Stimulated activated CD4-positive, alpha-beta T cell treated with anti-CD3 and anti-CD28 coated beads, Interleukin-2, amount 100 ng/mL, for 48 hours (primary cell): ENCODE results near the gene PAIP2B.
"Not testable (repeated sequence)": the region's sequence is repeated elsewhere in the genome, so short reads cannot be mapped to it uniquely, and the experiment has no call there.

ENCODE experiments used
- DNase-seq, 2 donors: peaks; one replicate each; pipeline ENCODE4 v3.0.0-alpha.2; 2020

The PAIP2B gene

DNA sequence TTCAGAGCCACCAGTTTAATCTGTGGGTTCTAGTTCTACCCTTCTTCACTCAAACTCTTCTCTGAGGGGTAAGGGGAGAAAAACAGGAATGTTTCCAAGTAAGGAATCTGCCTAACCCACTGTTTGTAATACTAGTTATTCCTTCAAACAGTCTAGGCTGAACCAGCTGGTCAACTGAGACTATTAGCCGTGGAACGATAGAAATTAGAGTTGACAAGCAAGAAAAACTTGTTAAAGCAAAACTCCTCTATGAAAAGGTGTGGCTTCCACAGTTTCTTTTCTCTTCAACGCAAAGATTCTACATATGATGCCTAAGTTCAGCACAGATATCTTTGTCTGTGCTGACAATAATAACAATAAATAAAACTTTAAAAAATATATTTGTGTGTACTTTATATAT is 11.5 kb downstream of the PAIP2B start:
- no peak for DNase-seq

- no peak for DNase-seq
Observed at GRCh38 chr2:71212336-71212735, 14.6 kb downstream of the PAIP2B start.

DNA sequence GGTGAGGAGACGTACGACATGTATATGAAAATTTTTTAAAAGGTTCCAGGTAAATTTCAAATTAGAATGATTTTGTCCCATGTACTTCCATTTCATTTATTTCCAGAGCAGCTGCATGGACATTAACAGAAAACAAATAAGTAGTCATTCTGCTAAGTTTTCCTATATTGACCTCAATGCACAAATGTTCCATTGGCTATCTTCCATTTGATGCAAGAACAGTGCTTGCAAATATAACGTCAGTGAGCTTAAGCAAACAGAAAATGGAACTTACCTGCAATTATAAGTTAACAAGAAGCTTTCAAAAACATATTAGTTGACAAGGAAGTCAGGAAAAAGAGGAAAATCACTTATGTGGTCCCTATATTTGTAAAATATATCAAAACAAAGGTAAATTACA is 16.6 kb downstream of the PAIP2B start:
- no peak for DNase-seq

GRCh38 chr2:71208756-71209155 is 18.1 kb downstream of the PAIP2B start:
- no peak for DNase-seq

GRCh38 chr2:71207601-71208000 is 19.3 kb downstream of the PAIP2B start:
- no peak for DNase-seq

GRCh38 chr2:71206271-71206670 is 20.6 kb downstream of the PAIP2B start:
- no peak for DNase-seq

- DNase-seq = no peak
Observed at GRCh38 chr2:71191570-71191943, 35.3 kb downstream of the PAIP2B start.

DNA sequence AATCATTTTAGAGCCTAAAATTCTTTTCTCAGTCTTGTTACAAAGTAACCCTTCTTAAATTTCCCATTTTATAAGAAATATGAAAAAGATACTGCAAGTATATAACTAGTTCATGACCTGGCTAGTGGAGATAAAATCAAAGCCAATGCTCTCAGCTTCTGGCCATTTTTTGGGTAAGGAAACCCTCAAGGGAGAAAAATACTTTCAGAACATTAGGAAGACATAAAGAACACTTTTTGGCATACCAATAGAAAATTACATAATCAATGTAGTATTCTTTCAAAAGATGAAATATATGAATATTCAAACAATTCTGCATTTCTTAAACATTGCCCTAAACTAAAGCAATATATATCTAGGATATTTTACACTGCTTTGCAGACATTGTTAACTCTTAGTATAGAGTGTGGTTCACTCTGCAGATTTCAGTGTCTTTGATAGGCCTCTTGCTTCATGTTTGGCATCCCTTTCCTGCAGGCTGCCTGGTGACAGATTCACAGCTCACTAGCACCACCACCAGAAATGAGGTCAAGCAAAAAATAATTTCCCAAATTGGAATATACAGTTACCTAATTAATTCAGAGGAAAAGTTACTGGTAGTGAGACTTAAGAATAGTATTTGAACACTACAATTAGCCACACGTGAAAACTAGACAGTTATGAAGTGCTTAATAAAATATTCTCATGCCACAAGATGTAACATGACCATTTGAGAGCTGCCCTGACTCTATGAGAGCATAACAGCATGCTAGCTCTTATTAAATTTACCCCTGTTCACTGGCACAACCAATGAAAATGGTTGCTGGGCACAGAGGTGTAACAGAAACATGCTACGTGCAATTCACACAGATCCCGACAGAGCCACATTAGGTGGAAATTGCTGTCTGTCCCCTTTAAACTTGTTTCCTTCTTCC is 36.0 kb downstream of the PAIP2B start:
- DNase-seq = no peak

DNA sequence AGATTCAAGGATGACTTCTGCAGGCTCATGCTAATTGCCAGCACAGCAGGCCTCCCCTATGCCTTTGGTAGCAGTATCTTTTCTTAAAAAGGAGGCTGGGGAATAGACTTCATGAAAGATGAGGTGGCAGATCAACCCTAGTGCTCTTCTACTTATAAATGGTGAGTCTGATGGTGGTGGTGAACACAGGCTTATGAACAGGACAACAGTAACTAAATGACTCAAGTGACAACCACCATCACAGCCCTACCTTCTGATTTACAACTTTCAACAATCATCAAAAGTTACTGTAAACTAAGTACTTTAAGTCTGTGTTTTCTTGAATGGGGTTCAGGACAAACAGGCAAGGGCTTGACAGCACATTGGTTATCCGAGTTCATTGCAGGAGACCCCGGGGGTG is 39.3 kb downstream of the PAIP2B start:
- DNase-seq = no peak

DNA sequence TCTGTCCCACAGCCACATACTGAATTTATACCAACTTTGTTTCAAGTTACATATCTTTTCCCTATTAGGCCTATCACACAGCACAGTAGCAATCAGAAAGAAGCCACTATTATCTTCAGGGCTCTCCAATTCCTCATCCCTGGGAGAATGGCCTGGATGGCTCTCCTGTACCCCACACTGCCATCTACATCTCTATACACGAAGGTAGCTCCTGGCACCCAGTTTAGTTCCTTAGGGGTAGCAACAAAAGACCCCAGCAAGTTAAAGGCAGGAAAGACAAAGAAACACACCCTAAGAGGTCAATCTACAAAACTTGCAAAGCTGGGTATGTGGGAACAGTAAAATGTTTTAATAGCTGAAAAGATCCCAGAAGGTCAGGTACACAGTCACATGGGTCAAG is 39.9 kb downstream of the PAIP2B start:
- no peak for DNase-seq

DNA sequence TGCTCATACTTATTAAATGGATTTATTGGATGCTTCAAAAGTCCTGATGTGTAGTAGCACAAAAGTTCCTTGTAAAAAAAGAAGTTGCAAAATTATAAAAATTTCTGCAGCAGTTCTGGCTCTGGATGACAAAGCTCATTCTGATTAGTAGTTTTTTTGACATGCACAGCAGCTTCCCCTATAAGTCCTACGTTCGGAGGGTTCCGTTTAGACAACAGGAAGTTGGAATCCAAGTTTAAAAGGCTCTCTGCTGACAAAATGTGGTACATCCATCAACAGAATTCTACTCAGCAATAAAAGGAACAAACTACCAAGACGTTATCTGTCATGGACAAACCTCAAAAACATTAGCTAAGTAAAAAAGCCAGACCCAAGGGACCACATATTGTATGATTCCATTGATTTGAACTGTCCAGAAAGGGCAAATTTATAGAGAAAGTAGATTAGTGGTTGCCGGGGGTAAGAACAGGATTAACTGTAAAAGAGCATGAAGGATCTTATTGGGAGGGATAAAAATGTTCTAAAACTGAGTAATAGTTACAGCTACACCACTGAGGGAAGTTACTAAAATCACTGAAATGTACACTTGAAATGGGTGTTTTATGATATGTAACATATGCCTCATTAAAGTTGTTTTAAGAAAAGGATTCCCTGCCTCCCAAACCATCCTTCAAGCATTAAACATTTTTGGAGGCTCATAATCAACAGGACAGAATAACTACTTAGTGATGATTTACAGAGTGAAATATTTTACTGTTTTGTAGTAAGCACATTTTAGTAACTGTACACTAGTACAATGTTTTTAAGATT is 43.4 kb downstream of the PAIP2B start:
- DNase-seq = not testable (repeated sequence)

- no peak for DNase-seq
Observed at GRCh38 chr2:71181316-71181715, 45.6 kb downstream of the PAIP2B start.

DNA sequence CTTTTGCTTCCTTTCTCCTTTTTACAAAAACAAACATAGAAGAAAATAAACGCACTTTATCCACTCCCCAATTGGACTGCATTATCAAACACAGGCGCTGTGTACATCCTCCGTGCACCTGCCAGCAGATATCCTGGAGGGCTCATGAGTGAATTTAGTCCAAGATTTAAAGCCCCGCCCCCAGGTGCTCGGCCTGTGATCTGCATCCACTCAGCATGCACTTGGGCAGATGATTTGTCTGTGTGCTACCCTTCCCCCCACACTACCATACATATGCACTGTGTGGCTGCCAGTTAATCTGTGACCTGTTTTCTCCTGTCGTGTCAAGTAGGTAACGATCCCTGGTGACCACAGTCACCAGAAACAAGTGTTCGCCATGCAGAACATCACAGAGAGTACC is 48.1 kb downstream of the PAIP2B start:
- not testable (repeated sequence) for DNase-seq

DNA sequence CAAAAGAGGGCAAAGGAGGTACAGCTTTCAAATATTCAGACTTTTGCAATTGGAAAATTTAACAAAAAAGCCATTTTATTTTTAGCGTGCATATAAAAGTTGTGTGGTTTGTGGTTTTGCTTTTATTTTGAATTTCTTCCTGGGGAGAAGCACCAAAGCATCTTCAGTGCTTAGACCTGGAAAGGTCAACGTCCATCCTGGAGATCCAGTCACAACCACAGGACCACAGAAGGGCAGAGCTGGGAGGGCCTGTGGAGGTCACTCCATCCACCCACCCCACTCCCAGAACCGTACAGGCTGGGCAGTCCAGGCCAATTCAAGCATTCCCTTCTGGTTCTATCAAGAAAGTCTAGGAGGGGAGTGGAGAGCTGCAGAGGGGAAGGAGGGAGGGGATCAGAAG is 52.7 kb downstream of the PAIP2B start:
- no peak for DNase-seq

DNA sequence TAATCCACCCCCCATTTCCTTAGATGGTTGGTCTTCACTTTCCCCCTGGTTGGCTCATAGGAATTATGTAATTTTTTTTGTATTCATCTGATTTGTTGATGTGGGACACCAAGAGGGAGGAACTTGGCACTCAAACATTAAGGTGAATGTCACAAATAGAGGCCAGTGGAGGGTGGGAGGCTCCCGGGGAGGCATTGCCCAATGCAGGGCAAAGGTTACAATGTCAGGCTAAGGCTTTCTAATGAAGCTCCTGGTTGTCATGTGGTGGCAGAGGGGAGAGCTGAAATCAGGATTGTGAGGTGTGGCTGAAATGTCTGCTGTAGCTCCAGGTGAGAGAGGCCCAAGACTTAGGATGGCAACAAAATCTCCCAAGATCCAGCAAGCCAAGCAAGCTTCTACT is 53.8 kb downstream of the PAIP2B start:
- DNase-seq = no peak

- no peak for DNase-seq
Observed at GRCh38 chr2:71166812-71167211, 60.1 kb downstream of the PAIP2B start.

DNA sequence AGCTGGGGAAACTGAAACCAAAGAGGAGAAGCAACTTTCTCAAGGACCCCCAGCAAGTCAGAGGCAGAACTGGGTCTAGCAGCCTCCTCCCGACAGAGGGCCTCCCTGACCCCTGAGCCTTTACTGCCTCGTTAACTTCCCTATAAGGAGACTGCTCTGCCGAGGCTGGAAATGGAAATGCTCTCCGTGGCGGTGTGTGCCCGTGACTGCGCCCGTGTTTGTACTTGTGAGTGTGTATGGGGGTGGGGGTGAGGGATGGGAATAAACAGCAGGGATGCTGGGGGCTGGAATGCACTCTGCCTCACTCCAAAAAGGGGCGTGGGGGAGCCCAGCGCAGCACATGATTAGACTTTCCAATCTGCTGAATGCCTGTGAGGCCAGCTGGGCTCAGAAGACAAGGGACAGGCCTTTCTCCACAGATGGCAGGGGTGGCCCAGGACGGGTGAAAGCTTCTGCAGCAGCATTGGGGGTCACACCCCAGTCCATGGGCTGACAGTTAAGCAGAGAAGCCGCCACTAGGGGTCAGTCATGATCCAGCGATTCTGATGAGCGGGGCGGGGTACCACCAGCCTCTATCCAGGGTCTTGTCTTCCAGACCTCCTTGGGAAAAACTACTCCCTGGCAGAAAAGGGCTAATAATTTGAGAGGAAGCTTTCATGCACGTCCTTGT is 69.6 kb downstream of the PAIP2B start:
- peak; percentile 64 to 67 for DNase-seq

DNA sequence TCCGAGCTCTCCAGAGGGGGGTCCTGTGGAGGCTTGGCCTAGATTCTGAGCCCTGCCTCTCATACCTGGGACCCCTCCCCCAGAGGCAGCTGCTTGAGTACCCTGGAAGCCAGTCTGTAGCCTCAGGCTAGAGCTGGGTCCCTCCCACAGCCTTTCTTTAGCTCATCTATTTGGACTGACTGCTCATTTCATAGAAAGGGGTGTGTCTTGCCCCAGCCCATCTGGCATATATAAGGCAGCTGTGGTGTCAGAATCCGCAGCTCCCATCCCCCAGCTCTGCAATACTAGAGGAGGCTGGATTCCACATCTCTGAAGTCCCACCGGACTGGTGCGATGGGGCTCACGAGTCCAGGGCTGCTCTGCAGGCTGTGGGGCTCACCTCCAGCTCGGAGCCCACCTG is 70.3 kb downstream of the PAIP2B start:
- no peak for DNase-seq

DNA sequence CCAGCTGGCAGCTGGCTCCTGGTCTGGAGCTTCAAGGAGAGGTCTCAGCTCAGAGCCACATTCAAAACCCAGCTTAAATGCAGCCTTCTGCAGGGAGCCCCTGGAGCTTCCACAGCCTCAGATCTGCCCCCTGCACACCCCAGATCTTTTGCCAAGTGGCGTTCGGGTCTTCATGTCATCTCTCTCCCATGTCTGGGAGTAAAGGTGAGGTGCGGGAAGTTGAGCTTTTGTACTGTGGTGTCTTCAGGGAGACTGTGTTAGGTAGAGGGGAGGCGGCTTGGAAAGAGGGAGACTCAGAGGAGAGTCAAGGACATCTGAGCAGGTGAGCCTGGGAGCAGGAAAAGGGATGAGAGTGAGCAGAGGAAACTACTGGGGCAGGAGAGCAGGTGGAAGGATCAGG is 71.1 kb downstream of the PAIP2B start:
- no peak for DNase-seq

- no peak for DNase-seq
Observed at GRCh38 chr2:71154798-71155197, 72.1 kb downstream of the PAIP2B start.

GRCh38 chr2:71154279-71154678 is 72.6 kb downstream of the PAIP2B start:
- DNase-seq = no peak

DNA sequence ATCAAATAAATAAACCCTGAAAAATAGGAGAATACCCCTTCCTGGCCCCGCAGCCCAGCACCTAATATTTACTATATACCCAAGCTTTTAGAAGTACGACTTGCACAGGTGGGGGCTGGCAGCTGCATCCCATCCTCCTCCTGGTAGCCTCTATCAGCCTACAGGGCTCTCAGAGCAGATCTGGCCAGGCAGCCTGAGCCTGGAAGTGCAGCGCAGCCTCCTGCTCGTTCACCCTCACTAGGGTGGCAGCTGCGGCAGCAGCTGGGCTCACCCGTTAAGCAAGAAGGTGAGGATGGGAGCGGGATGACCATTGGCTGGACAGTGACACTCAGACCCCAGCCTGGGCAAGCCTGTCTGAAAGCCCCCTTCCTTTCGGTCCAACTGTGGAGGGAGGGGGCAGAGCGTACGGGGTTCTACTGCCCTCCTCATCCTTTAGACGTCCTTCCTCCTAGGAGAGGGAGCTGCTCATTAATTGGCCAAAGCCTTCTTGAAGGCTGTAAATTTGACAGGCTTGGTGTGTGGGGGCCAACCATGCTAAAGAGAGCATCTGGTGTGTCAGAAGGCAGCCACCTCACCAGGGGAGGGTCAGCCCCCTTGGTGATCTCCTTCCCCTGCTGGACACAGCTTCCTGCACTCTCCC is 73.2 kb downstream of the PAIP2B start:
- no peak for DNase-seq

GRCh38 chr2:71151620-71152019 is 75.3 kb downstream of the PAIP2B start:
- no peak for DNase-seq
